Sigmoid colon (tissue), 4 donors: ENCODE results near the gene SPON1.
A peak's percentile ranks its signal among the peaks of the same experiment; 100 is the strongest.

ENCODE experiments used
- POLR2A ChIP-seq, 2 donors: fragments of 450-650 bp; IDR thresholded peaks; one replicate each; pipeline ENCODE4 v1.6.1; 2016; ENCODE audit warnings: antibody characterized with exemption in 2 of 2, mild to moderate bottlenecking in 2 of 2, moderate library complexity in 2 of 2
- POLR2AphosphoS5 ChIP-seq, 4 donors: sonication (generic); formaldehyde crosslinking; IDR thresholded peaks; one replicate each; pipeline ENCODE4 v1.6.1; 2017; ENCODE audit warnings: antibody characterized with exemption in 4 of 4
- TF ChIP-seq, protein P1 (sequence below), 4 experiments: fragments of 450-650 bp in 3 of 4; fragments of 200-600 bp in 1 of 4; IDR thresholded peaks; one replicate each; pipeline ENCODE4 v1.5.1; 2016 to 2019; ENCODE audit warnings: antibody characterized with exemption in 4 of 4, mild to moderate bottlenecking in 3 of 4, moderate library complexity in 2 of 4

DNA sequence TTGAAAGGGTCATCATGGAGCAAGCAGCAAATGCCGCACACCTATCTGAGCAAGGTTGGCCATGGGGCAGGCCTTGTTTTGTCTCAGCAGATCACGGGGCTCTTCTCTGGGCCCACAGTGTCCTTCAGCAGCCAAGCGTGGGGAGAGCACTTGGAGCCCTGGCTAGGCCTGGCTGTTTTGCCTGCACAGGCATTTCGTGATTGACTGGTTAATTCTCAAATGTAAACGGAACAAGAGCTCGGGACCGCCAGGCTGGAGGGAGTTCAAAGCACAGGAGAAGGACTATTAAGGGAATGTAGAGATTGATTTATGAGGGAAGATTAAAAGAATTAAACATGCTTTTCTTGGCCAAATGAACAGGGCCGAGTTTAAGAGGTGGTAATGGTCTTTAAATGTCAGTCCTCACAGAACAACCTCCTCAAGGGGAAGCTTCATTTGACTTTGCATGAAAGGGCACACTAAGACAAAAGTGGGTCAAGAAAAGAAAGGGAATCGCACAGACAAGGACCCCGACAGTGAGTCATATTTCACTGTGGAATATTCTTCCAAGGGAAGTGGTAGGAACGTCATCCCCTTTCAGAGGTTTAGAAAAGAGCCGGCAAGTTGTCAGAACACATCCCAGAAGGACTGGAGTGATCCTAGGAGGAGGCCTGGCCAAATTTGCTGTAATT is 20.7 kb downstream of the SPON1 start:
- TF ChIP-seq, protein P1, sequence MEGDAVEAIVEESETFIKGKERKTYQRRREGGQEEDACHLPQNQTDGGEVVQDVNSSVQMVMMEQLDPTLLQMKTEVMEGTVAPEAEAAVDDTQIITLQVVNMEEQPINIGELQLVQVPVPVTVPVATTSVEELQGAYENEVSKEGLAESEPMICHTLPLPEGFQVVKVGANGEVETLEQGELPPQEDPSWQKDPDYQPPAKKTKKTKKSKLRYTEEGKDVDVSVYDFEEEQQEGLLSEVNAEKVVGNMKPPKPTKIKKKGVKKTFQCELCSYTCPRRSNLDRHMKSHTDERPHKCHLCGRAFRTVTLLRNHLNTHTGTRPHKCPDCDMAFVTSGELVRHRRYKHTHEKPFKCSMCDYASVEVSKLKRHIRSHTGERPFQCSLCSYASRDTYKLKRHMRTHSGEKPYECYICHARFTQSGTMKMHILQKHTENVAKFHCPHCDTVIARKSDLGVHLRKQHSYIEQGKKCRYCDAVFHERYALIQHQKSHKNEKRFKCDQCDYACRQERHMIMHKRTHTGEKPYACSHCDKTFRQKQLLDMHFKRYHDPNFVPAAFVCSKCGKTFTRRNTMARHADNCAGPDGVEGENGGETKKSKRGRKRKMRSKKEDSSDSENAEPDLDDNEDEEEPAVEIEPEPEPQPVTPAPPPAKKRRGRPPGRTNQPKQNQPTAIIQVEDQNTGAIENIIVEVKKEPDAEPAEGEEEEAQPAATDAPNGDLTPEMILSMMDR (IDR thresholded peaks at IDR 0.05): no peak
- TF ChIP-seq POLR2AphosphoS5 (IDR thresholded peaks at IDR 0.05) (peak; percentile 86 to 92 (median 91)), POLR2A (IDR thresholded peaks at IDR 0.05) (no peak)
